ENCODE data around the gene TATDN2. TPM values are rescaled to one million over a fixed set of nuclear protein-coding genes. Genes with fewer than 3 reads are reported as not detected.

Gene TATDN2
- total RNA-seq, 1 experiment from 2014 or later = 14.1 TPM

GRCh38 chr3:10286596-10287295 is 38.5 kb downstream of the TATDN2 start:
- DNase-seq = peak; percentile 88
- no peaks in the 10 kb centered on the region for H3K9me2 ChIP-seq (replicated peaks; ENCODE audit: low read length)
- 0 out of 2 replicates have a peak overlapping the region, but pooled peaks have one; percentile 12 for H3K4me2 ChIP-seq (ENCODE audit: low read length)
- BruUV-seq (replicated peaks) = no TSS peak
- no peaks in the 10 kb centered on the region for H3K27me3 ChIP-seq (ENCODE audit: low read length)
- peak; percentile 77 for ATAC-seq
- H3K36me3 ChIP-seq (ENCODE audit: low read depth, low read length) = peaks cover 15% of the 10 kb centered on the region
- H3F3A ChIP-seq (ENCODE audit: low read length, unreplicated experiment) = no peaks in the 10 kb centered on the region
- ChIA-PET CTCF (interaction anchor here (0.5 to 1.1 kb wide), 5 partner anchors 145 to 638 kb away, joined by 3 to 4 read pairs (median 4); partner anchors contain the start of gene VHL), POLR2A (ENCODE audit: unreplicated experiment) (interaction anchor here (0.6 kb wide), 1 partner anchor 33 kb away, joined by 3 read pairs; no protein-coding TSS in a partner anchor)
- no peak overlapping the region for H3K9ac ChIP-seq (ENCODE audit: low read length)
- TF ChIP-seq EZH2phosphoT487 (IDR thresholded peaks at IDR 0.05; ENCODE audit: borderline replicate concordance, low read length) (no peak), CTCF (conservative IDR thresholded peaks at IDR 0.05; ENCODE audit: low read depth, low read length) (peak; percentile 88)
- no peak overlapping the region for H2AFZ ChIP-seq (ENCODE audit: low read length)
- no peaks in the 10 kb centered on the region for H3K79me2 ChIP-seq (ENCODE audit: low read length)
- H3K4me3 ChIP-seq (ENCODE audit: low read length) = no peak overlapping the region
- peaks cover 12% of the 10 kb centered on the region for H3K4me1 ChIP-seq (ENCODE audit: insufficient read depth, low read length)
- H3K27ac ChIP-seq (ENCODE audit: low read length) = no peak overlapping the region
- no peaks in the 10 kb centered on the region for H4K20me1 ChIP-seq (ENCODE audit: low read length)
- intact Hi-C loops (cut with micrococcal nuclease) = loop anchor here (10.0 kb wide), 1 partner anchor 442 kb away; the partner anchor contains the start of gene RPUSD3
- H3K9me3 ChIP-seq (ENCODE audit: low read length) = no peaks in the 10 kb centered on the region

GRCh38 chr3:10287936-10288574 is 39.8 kb downstream of the TATDN2 start:
- intact Hi-C loops (cut with micrococcal nuclease) = loop anchor here (10.0 kb wide), 1 partner anchor 443 kb away; the partner anchor contains the start of gene RPUSD3
- no peak overlapping the region for H3K9ac ChIP-seq (ENCODE audit: low read length)
- peaks cover 12% of the 10 kb centered on the region; the same call in 1 of the 2 replicates for H3K36me3 ChIP-seq (ENCODE audit: low read depth, low read length)
- H2AFZ ChIP-seq (ENCODE audit: low read length) = no peak overlapping the region
- DNase-seq = no peak
- H4K20me1 ChIP-seq (ENCODE audit: low read length) = no peaks in the 10 kb centered on the region
- no peaks in the 10 kb centered on the region for H3K9me2 ChIP-seq (replicated peaks; ENCODE audit: low read length)
- no peak for TF ChIP-seq EZH2 (IDR thresholded peaks at IDR 0.05; ENCODE audit: low read length, unreplicated experiment)
- no peak for TF ChIP-seq CTCF (conservative IDR thresholded peaks at IDR 0.05; ENCODE audit: low read depth, low read length)
- no peak for TF ChIP-seq EZH2phosphoT487 (IDR thresholded peaks at IDR 0.05; ENCODE audit: borderline replicate concordance, low read length)
- H3K27ac ChIP-seq (ENCODE audit: low read length) = no peak overlapping the region
- POLR2A ChIA-PET (ENCODE audit: unreplicated experiment) = no interaction called here
- no peak overlapping the region for H3K4me2 ChIP-seq (ENCODE audit: low read length)
- no peak for ATAC-seq
- no peak overlapping the region for H3K4me3 ChIP-seq (ENCODE audit: low read length)
- H3F3A ChIP-seq (ENCODE audit: low read length, unreplicated experiment) = no peaks in the 10 kb centered on the region
- no peaks in the 10 kb centered on the region for H3K79me2 ChIP-seq (ENCODE audit: low read length)
- no peaks in the 10 kb centered on the region for H3K27me3 ChIP-seq (ENCODE audit: low read length)
- H3K9me3 ChIP-seq (ENCODE audit: low read length) = no peaks in the 10 kb centered on the region
- peaks cover 12% of the 10 kb centered on the region for H3K4me1 ChIP-seq (ENCODE audit: insufficient read depth, low read length)
- CTCF ChIA-PET = no interaction called here
- no TSS peak for BruUV-seq (replicated peaks)

Data from PC-3 (cell line).